Mesothelial cell of epicardium (in vitro differentiated cells): ENCODE measurements around the gene BLMH. TPM values are rescaled to one million over a fixed set of nuclear protein-coding genes. Genes with fewer than 3 reads are reported as not detected.

Source experiments
- DNase-seq, 2 experiments: peaks; one replicate each; pipeline ENCODE4 v3.0.0; 2021; ENCODE audit warnings: low spot score in 2 of 2; ENCODE audit not compliant: unreplicated experiment in 2 of 2
- H3K27ac Mint-ChIP-seq: 2 replicates; pipeline ENCODE4 v1.8.0; 2021; ENCODE audit warnings: mixed read lengths
- H3K27me3 Mint-ChIP-seq: 2 replicates; pipeline ENCODE4 v1.8.0; 2021; ENCODE audit warnings: low read depth, mixed read lengths
- H3K36me3 Mint-ChIP-seq: 2 replicates; pipeline ENCODE4 v1.8.0; 2021; ENCODE audit warnings: mixed read lengths
- H3K4me1 Mint-ChIP-seq: 2 replicates; pipeline ENCODE4 v1.8.0; 2021; ENCODE audit warnings: mixed read lengths
- H3K4me3 Mint-ChIP-seq: 2 replicates; pipeline ENCODE4 v1.8.0; 2021; ENCODE audit warnings: mild to moderate bottlenecking, moderate library complexity, mixed read lengths
- H3K9me3 Mint-ChIP-seq: 2 replicates; pipeline ENCODE4 v1.8.0; 2021; ENCODE audit warnings: mixed read lengths
- CTCF ChIP-seq: fragments of 200-600 bp; sonication (generic); IDR thresholded peaks from one replicate; pipeline ENCODE4 v1.5.0; 2021; ENCODE audit warnings: antibody characterized with exemption; ENCODE audit not compliant: unreplicated experiment
- total RNA-seq: library from RNA; stranded (reverse); gene quantifications from 3 replicates; pipeline ENCODE4 v1.2.1, GENCODE V29; 2021

Gene BLMH
- total RNA-seq, 1 donor from 2014 or later: 46.4 TPM

- H3K4me3 Mint-ChIP-seq: no peak overlapping the region
- no peaks in the 10 kb centered on the region for H3K4me1 Mint-ChIP-seq
- H3K27me3 Mint-ChIP-seq: peaks cover 6% of the 10 kb centered on the region
- H3K27ac Mint-ChIP-seq: no peak overlapping the region
- no peak for DNase-seq
- no peaks in the 10 kb centered on the region for H3K36me3 Mint-ChIP-seq
- no peak for TF ChIP-seq CTCF
- peaks cover 8% of the 10 kb centered on the region for H3K9me3 Mint-ChIP-seq
Measured at GRCh38 chr17:30302241-30302640, 10.5 kb upstream of the BLMH start.

DNA sequence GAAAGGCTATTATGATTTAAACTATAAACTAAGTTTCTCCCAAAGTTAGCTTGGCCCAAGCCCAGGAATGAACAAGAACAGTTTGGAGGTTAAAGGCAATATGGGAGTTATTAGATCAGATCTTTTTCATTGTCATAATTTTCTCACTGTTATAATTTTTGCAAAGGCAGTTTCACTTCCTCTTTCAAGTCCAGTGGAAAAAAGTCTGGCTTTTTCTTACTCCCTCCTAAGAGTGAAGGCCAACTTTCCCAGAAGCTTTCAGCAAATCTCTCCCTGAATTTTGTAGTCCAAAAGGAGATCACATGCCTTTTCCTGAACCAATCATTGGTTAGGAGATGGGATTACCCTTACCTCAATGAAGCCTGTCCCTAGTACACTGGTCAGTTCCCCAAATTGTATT is 9.1 kb upstream of the BLMH start:
- TF ChIP-seq CTCF: no peak
- DNase-seq: no peak
- Mint-ChIP-seq H3K9me3 (peaks cover 8% of the 10 kb centered on the region), H3K4me3 (no peak overlapping the region), H3K4me1 (no peaks in the 10 kb centered on the region), H3K27ac (no peak overlapping the region), H3K27me3 (peaks cover 7% of the 10 kb centered on the region), H3K36me3 (no peaks in the 10 kb centered on the region)

- DNase-seq: no peak
- Mint-ChIP-seq H3K9me3 (peaks cover 8% of the 10 kb centered on the region), H3K4me1 (no peaks in the 10 kb centered on the region), H3K27ac (no peak overlapping the region), H3K27me3 (peaks cover 7% of the 10 kb centered on the region), H3K4me3 (no peak overlapping the region), H3K36me3 (no peaks in the 10 kb centered on the region)
- no peak for TF ChIP-seq CTCF
Measured at GRCh38 chr17:30299000-30299399, 7.3 kb upstream of the BLMH start.

GRCh38 chr17:30297715-30298114 is 6.0 kb upstream of the BLMH start:
- H3K4me3 Mint-ChIP-seq: no peak overlapping the region
- H3K9me3 Mint-ChIP-seq: peaks cover 8% of the 10 kb centered on the region
- H3K4me1 Mint-ChIP-seq: no peaks in the 10 kb centered on the region
- H3K27ac Mint-ChIP-seq: no peak overlapping the region
- no peak for DNase-seq
- TF ChIP-seq CTCF: no peak
- no peaks in the 10 kb centered on the region for H3K36me3 Mint-ChIP-seq
- H3K27me3 Mint-ChIP-seq: peaks cover 7% of the 10 kb centered on the region

DNA sequence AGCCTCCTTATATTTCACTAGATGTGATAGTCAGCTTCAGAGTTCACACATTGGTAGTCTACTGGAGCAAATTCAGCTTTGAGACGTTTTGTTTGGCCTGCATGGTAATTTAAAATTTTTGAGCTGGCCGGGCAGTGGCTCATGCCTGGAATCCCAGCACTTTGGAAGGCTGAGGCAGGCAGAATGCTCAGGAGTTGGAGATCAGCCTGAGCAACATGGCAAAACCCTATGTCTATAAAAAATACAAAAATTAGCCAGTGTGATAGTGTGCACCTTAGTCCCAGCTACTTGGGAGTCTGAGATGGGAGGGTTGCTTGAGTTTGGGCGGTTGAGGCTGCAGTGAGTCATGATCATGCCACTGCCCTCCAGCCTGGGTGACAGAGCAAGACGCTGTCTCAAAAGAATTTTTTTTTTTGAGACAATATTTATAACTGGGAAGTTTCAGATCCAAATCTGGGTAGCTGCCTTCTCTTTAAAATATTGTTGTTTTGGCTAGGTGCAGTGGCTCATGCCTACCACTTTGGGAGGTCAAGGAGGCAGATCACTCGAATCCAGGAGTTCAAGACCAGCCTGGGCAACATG is 4.8 kb upstream of the BLMH start:
- no peak for TF ChIP-seq CTCF
- H3K36me3 Mint-ChIP-seq: no peaks in the 10 kb centered on the region
- peaks cover 8% of the 10 kb centered on the region for H3K9me3 Mint-ChIP-seq
- H3K27ac Mint-ChIP-seq: no peak overlapping the region
- no peak overlapping the region for H3K4me3 Mint-ChIP-seq
- peaks cover 7% of the 10 kb centered on the region for H3K27me3 Mint-ChIP-seq
- no peaks in the 10 kb centered on the region for H3K4me1 Mint-ChIP-seq
- no peak for DNase-seq
